Sigmoid colon (tissue), 3 donors: Measurements from ENCODE around the gene TGFBR2.

Source experiments
- POLR2A ChIP-seq, 2 donors: fragments of 450-650 bp; IDR thresholded peaks; one replicate each; pipeline ENCODE4 v1.6.1; 2016; ENCODE audit warnings: antibody characterized with exemption in 2 of 2, mild to moderate bottlenecking in 2 of 2, moderate library complexity in 2 of 2
- TF ChIP-seq, protein P1 (sequence below), 4 experiments: fragments of 450-650 bp in 3 of 4; fragments of 200-600 bp in 1 of 4; IDR thresholded peaks; one replicate each; pipeline ENCODE4 v1.5.1; 2016 to 2019; ENCODE audit warnings: antibody characterized with exemption in 4 of 4, mild to moderate bottlenecking in 3 of 4, moderate library complexity in 2 of 4

DNA sequence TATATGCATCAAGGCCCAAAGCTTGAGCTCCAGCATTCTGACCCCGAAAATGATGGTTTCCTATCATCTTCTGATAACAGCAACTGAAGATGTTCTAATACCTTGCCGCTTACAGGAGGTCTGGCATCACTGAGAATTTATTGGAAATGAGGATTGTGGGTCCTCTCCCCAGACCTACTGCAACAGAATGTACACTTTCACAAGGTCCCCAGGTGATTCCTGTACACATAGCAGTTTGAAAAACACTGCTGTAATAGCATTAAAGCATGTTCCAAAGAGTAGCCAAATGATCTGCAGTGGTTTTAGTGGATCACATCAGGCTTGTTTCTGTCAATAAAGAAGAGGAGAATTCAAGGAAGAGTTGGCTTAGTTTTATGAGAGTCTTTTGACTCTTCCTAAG, 11.3 kb downstream of the TGFBR2 start:
- TF ChIP-seq, protein P1, sequence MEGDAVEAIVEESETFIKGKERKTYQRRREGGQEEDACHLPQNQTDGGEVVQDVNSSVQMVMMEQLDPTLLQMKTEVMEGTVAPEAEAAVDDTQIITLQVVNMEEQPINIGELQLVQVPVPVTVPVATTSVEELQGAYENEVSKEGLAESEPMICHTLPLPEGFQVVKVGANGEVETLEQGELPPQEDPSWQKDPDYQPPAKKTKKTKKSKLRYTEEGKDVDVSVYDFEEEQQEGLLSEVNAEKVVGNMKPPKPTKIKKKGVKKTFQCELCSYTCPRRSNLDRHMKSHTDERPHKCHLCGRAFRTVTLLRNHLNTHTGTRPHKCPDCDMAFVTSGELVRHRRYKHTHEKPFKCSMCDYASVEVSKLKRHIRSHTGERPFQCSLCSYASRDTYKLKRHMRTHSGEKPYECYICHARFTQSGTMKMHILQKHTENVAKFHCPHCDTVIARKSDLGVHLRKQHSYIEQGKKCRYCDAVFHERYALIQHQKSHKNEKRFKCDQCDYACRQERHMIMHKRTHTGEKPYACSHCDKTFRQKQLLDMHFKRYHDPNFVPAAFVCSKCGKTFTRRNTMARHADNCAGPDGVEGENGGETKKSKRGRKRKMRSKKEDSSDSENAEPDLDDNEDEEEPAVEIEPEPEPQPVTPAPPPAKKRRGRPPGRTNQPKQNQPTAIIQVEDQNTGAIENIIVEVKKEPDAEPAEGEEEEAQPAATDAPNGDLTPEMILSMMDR (IDR thresholded peaks at IDR 0.05) = no peak
- no peak for TF ChIP-seq POLR2A (IDR thresholded peaks at IDR 0.05)
